Esophagus squamous epithelium (tissue), 4 donors: Measurements from ENCODE around the gene C1RL.

Experiments
- CTCF ChIP-seq, 6 experiments: fragments of 450-650 bp in 4 of 6; fragments of 200-600 bp in 2 of 6; sonication (generic) in 2 of 6; IDR thresholded peaks; one replicate each; pipeline ENCODE4 v1.5.1; 2016 to 2019; ENCODE audit warnings: antibody characterized with exemption in 6 of 6, mild to moderate bottlenecking in 4 of 6, moderate library complexity in 4 of 6
- POLR2A ChIP-seq, 4 donors: fragments of 450-650 bp; IDR thresholded peaks; one replicate each; pipeline ENCODE4 v1.6.1; 2017; ENCODE audit warnings: antibody characterized with exemption in 4 of 4, mild to moderate bottlenecking in 4 of 4, moderate library complexity in 3 of 4

GRCh38 chr12:7075939-7076338 is 33.1 kb downstream of the C1RL start:
- TF ChIP-seq POLR2A (IDR thresholded peaks at IDR 0.05) (no peak), CTCF (IDR thresholded peaks at IDR 0.05) (no peak)
